HG03025 (cell line): ENCODE results near the gene NRXN2.

Source experiments
- ATAC-seq: cut with Tn5 transposase; IDR thresholded peaks from one replicate; pipeline ENCODE4 v1.9.1; 2021; ENCODE audit warnings: mild to moderate bottlenecking, moderate library complexity; ENCODE audit not compliant: unreplicated experiment, low FRiP score

Gene NRXN2

GRCh38 chr11:64611869-64612646 lies 110.9 kb downstream of the NRXN2 start:
- ATAC-seq, result no peak

- ATAC-seq, result no peak
Measured at GRCh38 chr11:64611176-64611575, 111.8 kb downstream of the NRXN2 start.

DNA sequence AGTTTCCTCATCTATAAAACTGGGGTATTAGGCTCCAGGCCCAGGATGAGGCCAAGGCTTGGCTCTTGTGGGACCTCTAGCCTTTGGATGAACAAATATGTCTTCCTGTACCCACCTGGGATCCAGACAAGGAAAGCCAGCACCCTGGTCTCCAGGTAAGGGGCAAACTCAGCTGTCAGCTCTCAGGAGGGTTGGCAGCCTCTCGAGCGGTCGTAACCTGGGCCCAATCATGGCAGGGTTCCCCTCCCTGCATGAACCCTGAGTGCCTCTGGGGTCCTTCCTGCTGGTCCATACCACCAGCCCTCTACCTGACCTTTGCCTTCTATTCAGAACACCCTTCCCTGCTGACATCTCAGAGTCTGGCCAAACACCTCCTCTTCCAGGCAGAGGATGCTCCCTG lies 112.4 kb downstream of the NRXN2 start:
- ATAC-seq, result no peak

GRCh38 chr11:64609436-64610047 lies 113.5 kb downstream of the NRXN2 start:
- ATAC-seq, result no peak

- no peak for ATAC-seq
Measured at GRCh38 chr11:64608636-64609035, 114.4 kb downstream of the NRXN2 start.

- ATAC-seq, result no peak
Measured at GRCh38 chr11:64608046-64608445, 115.0 kb downstream of the NRXN2 start.

- ATAC-seq, result no peak
Measured at GRCh38 chr11:64607381-64607985, 115.5 kb downstream of the NRXN2 start.

DNA sequence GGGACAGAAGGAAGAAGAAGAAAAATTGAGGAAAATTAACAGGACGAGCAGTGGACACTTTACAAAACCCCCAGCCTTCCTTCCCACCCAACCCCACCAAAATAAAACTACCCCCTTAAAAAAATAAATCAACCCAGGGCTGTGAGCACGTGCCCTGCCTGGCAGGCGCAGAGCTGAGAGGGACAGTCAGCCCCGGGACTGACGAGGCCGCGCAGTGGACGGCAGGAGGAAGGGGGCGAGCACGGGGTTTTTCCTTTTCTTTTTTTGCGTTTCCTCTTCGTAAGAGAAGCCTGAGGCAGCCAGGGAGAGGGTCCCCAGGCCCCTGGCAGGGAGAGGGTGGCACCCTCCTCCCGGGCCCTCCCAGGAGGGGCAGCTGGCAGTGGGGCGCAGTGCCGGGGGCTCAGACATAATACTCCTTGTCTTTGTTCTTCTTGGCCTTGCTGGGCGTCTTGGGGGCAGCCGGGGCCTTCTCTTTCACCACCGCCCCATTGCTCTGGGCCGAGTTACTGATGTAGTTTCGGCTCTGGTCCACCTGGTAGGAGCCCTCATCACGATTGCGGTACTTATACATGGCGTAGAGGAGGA lies 116.1 kb downstream of the NRXN2 start:
- no peak for ATAC-seq

GRCh38 chr11:64605656-64606585 lies 117.1 kb downstream of the NRXN2 start:
- no peak for ATAC-seq

GRCh38 chr11:64605244-64605560 lies 117.8 kb downstream of the NRXN2 start:
- ATAC-seq, result no peak

GRCh38 chr11:64604458-64605243 lies 118.3 kb downstream of the NRXN2 start:
- ATAC-seq, result no peak

DNA sequence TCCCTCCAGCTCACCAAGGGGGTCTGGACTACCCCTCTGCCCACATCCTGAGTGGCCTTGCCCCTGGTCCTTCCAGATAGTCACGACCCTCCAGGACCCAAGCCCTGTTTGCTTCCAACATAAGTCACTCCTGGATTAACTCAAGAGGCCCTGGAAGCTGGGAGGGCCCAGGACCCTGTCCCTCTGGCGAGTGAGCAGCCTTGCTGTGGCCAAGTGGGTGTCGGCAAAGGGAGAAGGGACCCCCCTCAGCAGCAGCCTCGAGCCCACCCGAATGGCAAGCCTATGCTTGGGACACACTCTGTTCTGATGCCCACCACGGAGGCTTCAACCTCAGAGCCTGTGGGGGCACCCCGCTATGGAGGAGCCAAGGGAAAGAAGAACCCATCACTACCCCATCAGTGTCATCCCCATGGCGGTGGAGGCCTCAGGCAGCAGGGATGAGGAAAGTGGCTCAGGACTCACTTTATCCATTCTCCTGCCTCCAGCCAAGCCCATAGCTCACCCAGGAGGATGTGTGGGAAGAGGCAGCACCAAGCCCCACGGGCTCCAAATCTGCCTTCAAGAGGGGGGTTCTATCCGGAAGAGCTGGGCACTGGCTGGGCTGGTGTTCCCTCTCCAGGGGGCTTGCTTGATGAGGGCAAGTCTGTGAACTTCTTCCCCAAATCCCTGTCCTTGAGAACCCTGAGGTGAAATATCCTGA lies 119.4 kb downstream of the NRXN2 start:
- no peak for ATAC-seq

DNA sequence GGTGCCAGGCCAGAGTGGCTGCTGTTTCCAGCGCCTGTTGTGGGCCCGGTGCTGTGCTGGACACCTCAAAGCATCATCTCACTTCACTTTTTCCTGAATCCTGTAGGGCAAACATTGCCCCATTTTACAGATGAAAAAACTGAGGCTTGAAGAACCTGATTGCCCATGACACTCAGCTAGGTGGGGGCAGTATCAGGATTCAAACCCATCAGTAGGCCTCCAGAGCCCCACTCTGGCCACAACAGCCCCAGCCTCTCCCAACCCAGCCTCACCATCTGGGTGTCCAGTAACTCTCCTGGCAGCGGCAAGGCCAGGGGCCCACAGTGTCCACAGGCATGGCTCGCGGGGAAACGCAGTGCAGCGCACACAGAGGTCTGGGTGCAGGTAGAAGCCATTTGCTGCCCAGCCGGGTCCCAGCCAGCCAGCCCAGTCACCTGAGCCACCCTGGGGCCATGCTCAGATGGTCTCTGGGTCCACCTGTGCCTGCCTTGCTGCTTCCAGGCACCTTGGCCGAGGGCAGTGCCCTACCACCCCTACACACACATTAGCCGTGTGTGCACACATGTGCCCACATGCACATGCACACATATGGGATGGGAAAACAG lies 120.4 kb downstream of the NRXN2 start:
- ATAC-seq, result no peak

DNA sequence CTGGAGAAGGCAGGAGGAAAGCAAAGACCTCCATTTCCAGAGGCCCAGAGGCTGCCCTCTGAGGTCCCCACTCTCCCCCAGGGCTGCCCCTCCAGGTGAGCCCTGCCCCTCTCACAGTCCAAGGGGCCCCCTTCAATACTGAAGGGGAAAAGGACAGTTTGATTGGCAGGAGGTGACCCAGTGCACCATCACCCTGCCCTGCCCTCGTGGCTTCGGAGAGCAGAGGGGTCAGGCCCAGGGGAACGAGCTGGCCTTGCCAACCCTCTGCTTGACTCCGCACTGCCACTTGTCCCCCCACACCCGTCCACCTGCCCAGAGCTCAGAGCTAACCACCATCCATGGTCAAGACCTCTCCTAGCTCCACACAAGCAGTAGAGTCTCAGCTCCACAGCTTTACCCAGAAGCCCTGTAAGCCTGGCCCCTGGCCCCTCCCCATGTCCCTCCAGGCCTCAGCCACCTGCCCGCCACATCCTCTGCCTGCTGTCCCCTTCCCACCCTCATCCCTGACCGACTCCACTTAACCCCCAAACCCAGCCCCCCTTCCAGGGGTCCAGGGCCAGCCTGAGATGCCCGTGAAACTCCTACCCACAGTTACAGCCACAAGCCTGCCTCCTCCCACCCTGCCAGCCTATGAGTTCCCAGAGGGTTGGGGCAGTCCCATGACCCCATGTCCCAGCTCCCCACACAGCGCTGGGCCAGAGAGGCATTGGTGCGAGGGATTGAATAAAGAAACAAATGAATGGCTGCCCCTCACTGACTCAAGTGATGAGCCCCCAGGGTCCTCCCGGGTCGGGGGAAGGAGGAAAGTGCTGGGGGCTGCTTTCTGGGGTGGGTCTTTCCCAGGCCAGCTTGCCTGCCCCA lies 121.2 kb downstream of the NRXN2 start:
- no peak for ATAC-seq

DNA sequence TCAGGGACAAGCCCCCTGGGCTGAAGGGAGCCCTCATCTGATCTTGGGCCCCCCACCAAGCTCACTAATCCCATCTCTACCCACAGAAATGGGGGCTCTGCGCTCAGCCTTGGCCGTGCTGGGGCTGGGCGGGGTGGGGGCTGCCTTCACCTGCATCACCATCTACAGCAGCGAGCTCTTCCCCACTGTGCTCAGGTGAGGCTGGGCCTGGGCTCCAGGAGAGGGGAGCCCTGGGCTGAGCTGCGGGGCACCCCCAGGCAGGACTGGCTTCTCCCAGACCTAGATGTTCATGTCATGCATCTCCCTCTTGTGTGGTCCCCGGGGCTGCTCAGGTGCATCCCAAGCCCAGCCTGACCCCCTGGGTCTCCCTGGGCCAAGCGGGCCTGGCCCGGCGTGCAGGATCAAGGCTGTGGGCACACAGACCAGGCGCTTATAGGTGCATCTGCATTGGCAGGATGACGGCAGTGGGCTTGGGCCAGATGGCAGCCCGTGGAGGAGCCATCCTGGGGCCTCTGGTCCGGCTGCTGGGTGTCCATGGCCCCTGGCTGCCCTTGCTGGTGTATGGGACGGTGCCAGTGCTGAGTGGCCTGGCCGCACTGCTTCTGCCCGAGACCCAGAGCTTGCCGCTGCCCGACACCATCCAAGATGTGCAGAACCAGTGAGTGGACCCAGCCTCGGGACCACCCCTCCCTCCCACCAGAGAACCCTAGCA lies 122.6 kb downstream of the NRXN2 start:
- no peak for ATAC-seq

GRCh38 chr11:64599698-64600211 lies 123.2 kb downstream of the NRXN2 start:
- no peak for ATAC-seq
